Endothelial cell of coronary artery (primary cell): ENCODE results near the gene NOC3L. TPM values are rescaled to one million over a fixed set of nuclear protein-coding genes. Genes with fewer than 3 reads are reported as not detected.

Experiments used
- total RNA-seq: library from RNA; depleted of rRNA; stranded (reverse); fragments of >200 nt; gene quantifications from 2 replicates; pipeline ENCODE4 v1.2.3, GENCODE V29; 2014

The NOC3L gene
- total RNA-seq, result 21.8 and 26.4 TPM in 2 replicates

DNA sequence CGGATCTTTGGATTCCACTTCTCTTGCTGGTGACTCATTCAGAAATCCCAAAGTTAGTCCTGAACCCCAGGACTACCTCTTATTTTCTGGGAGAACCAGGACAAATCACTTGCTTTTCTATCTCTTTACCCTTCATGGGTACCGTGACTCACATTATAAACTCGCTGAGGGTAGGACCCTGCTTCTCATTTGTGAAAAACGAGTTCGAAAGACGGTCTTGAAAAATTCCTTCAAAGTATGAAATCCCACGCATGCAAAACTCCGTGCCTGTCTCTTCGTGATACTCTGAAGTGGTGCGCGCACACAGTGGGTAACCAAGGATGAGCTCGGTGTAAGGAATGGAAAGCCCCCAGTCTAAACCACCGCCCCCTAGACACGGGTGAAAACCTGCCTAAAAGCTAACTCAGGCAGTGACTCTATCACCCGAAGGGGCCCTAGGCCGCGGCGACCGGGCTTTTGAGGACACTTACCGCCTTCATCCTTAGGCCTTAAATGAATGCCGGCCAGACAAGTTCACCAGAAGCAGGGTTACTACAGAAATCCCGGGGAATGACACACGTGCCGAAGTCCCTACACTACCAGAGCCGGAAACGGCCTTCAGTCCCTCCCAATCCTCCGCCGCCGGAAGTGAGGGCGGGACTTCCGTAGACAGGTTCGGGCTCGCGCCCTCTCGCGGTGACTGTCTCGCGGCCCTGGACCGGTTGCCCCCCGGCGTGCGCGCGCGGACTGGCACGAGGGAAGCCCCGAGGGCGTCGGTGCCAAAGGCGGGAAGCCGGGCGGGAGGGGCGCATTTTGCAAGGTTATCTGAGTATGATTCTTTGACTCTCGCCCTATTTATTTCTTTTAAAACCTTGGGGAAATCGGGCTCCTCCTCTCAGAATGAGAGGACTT is at the start of gene NOC3L:
NOC3L (minus strand) TSS at position 580 of the 891 bp plus-strand sequence; CDS start at position 479, 101 bp downstream.

DNA sequence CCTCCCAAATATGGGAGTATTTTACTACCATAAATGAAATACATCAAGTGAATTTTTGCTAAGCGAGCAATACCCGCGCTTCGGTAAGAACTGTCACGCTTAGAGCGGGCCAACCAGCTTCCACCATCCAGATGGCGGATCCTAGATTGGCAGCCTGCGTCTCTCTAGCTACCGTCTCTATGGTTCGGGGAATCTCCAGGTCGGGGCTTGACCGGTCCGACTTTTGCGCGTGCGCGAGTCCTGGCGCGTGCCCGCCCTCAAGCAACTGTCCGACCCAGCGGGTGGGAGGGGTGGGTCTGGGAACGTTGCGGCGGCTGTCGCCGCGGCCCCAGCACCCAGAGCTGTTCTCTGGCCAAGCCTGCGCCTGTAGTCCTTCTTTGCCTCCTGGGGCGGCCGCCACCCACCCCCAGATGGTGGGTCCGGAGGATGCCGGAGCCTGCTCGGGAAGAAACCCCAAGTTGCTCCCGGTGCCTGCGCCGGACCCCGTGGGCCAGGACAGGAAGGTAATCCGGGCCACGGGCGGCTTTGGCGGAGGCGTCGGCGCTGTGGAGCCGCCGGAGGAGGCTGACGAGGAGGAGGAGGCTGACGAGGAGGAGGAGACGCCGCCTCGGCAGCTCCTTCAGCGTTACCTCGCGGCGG is 39.6 kb upstream of the NOC3L start, which contains the start of gene TBC1D12:
TBC1D12 (plus strand) TSS at position 338 of the 639 bp plus-strand sequence; CDS start at position 411, 73 bp downstream.

Other genes with a start within 250 kb of the NOC3L start
- 7.8 and 12.0 TPM in 2 replicates for gene TBC1D12, start 39.6 kb upstream of the NOC3L start, total RNA-seq
- gene HELLS, start 182.8 kb upstream of the NOC3L start, total RNA-seq, result 24.3 and 33.9 TPM in 2 replicates